ENCODE results near the gene KIAA1549. TPM values are rescaled to one million over a fixed set of nuclear protein-coding genes. Genes with fewer than 3 reads are reported as not detected.

The KIAA1549 gene
- total and polyA plus RNA-seq, 3 donors from 2014 or later, result 4.4 to 8.0 (median 7.4) TPM

- intact Hi-C loops (cut with DNase I; ENCODE audit: low total_unique reads), result no loop called here
- TF ChIP-seq POLR2A (IDR thresholded peaks at IDR 0.05) (no peak), CTCF (IDR thresholded peaks at IDR 0.05) (no peak)
- no peaks in the 10 kb centered on the region for H3K9me3 ChIP-seq
Observed at GRCh38 chr7:138878856-138879255, 102.3 kb downstream of the KIAA1549 start.

GRCh38 chr7:138878051-138878450, 103.1 kb downstream of the KIAA1549 start:
- no peak for DNase-seq
- TF ChIP-seq CTCF (IDR thresholded peaks at IDR 0.05), result no peak
- no peak for TF ChIP-seq POLR2A (IDR thresholded peaks at IDR 0.05)

More at GRCh38 chr7:138878856-138879255, 102.3 kb downstream of the KIAA1549 start:
- DNase-seq, result no peak
- no peak overlapping the region for H3K27ac ChIP-seq
- no peaks in the 10 kb centered on the region for H3K4me1 ChIP-seq
- no peaks in the 10 kb centered on the region for H3K36me3 ChIP-seq (ENCODE audit: low read depth, missing control alignments)
- no peak overlapping the region for H3K4me3 ChIP-seq
- H3K27me3 ChIP-seq, result no peaks in the 10 kb centered on the region

GRCh38 chr7:138876326-138876725, 104.9 kb downstream of the KIAA1549 start:
- intact Hi-C loops (cut with DNase I; ENCODE audit: low total_unique reads), result no loop called here
- Histone ChIP-seq H3K4me1 (no peaks in the 10 kb centered on the region), H3K36me3 (ENCODE audit: low read depth, missing control alignments) (no peaks in the 10 kb centered on the region), H3K27ac (no peak overlapping the region), H3K4me3 (no peak overlapping the region), H3K27me3 (no peaks in the 10 kb centered on the region), H3K9me3 (no peaks in the 10 kb centered on the region)
- 93 to 94% methylated on average over 4 of the region's 4 CpGs for WGBS, 2 donors
- TF ChIP-seq POLR2A (IDR thresholded peaks at IDR 0.05) (no peak), CTCF (IDR thresholded peaks at IDR 0.05) (no peak)
- no peak for DNase-seq

More at GRCh38 chr7:138878051-138878450, 103.1 kb downstream of the KIAA1549 start:
- no peak overlapping the region for H3K27ac ChIP-seq
- H3K27me3 ChIP-seq, result no peaks in the 10 kb centered on the region
- intact Hi-C loops (cut with DNase I; ENCODE audit: low total_unique reads), result no loop called here
- no peaks in the 10 kb centered on the region for H3K4me1 ChIP-seq
- no peak overlapping the region for H3K4me3 ChIP-seq
- no peaks in the 10 kb centered on the region for H3K36me3 ChIP-seq (ENCODE audit: low read depth, missing control alignments)
- H3K9me3 ChIP-seq, result no peaks in the 10 kb centered on the region
- WGBS, 2 donors, result 82 to 91% methylated on average over 7 of the region's 7 CpGs

- no peaks in the 10 kb centered on the region for H3K9me3 ChIP-seq
- intact Hi-C loops (cut with DNase I; ENCODE audit: low total_unique reads), result no loop called here
- H3K4me3 ChIP-seq, result no peak overlapping the region
- no peaks in the 10 kb centered on the region for H3K27me3 ChIP-seq
- WGBS, 2 donors, result 90 to 94% methylated on average over 9 of the region's 9 CpGs
- no peaks in the 10 kb centered on the region for H3K36me3 ChIP-seq (ENCODE audit: low read depth, missing control alignments)
- H3K4me1 ChIP-seq, result no peaks in the 10 kb centered on the region
- no peak for TF ChIP-seq CTCF (IDR thresholded peaks at IDR 0.05)
- TF ChIP-seq POLR2A (IDR thresholded peaks at IDR 0.05), result no peak
- no peak for DNase-seq
- H3K27ac ChIP-seq, result no peak overlapping the region
Observed at GRCh38 chr7:138875794-138876193, 105.4 kb downstream of the KIAA1549 start.

GRCh38 chr7:138873220-138873892, 107.8 kb downstream of the KIAA1549 start:
- no peak overlapping the region for H3K27ac ChIP-seq
- no peaks in the 10 kb centered on the region for H3K36me3 ChIP-seq (ENCODE audit: low read depth, missing control alignments)
- no peaks in the 10 kb centered on the region for H3K27me3 ChIP-seq
- no peak overlapping the region for H3K4me3 ChIP-seq
- intact Hi-C loops (cut with DNase I; ENCODE audit: low total_unique reads), result no loop called here
- DNase-seq, result no peak
- WGBS, 2 donors, result 88 to 98% methylated on average over 5 of the region's 5 CpGs
- H3K9me3 ChIP-seq, result no peaks in the 10 kb centered on the region
- H3K4me1 ChIP-seq, result no peaks in the 10 kb centered on the region
- TF ChIP-seq CTCF (IDR thresholded peaks at IDR 0.05) (no peak), POLR2A (IDR thresholded peaks at IDR 0.05) (no peak)

Measured in testis (tissue), 3 donors.